ENCODE data around the gene KLHL29. TPM values are rescaled to one million over a fixed set of nuclear protein-coding genes. Genes with fewer than 3 reads are reported as not detected.

Gene KLHL29
- total RNA-seq, 1 experiment from 2014 or later, result 2.6 TPM

GRCh38 chr2:23423062-23423872, 38.3 kb downstream of the KLHL29 start:
- no peaks in the 10 kb centered on the region for H4K20me1 ChIP-seq (ENCODE audit: low read length)
- ATAC-seq (no peak), DNase-seq (no peak)
- BruUV-seq (replicated peaks), result no TSS peak
- H3K79me2 ChIP-seq (ENCODE audit: low read length), result no peaks in the 10 kb centered on the region
- no peaks in the 10 kb centered on the region for H3K36me3 ChIP-seq (ENCODE audit: low read depth, low read length)
- H3K4me2 ChIP-seq (ENCODE audit: low read length), result no peak overlapping the region
- H3K27me3 ChIP-seq (ENCODE audit: low read length), result no peaks in the 10 kb centered on the region
- H3K27ac ChIP-seq (ENCODE audit: low read length), result no peak overlapping the region
- no peaks in the 10 kb centered on the region for H3K9me2 ChIP-seq (replicated peaks; ENCODE audit: low read length)
- no peaks in the 10 kb centered on the region for H3K9me3 ChIP-seq (ENCODE audit: low read length)
- no peak overlapping the region for H3K9ac ChIP-seq (ENCODE audit: low read length)
- intact Hi-C loops (cut with micrococcal nuclease), result no loop called here
- no peak for TF ChIP-seq EZH2phosphoT487 (IDR thresholded peaks at IDR 0.05; ENCODE audit: borderline replicate concordance, low read length)
- TF ChIP-seq CTCF (conservative IDR thresholded peaks at IDR 0.05; ENCODE audit: low read depth, low read length), result no peak
- POLR2A ChIA-PET (ENCODE audit: unreplicated experiment), result no interaction called here
- H3F3A ChIP-seq (ENCODE audit: low read length, unreplicated experiment), result no peaks in the 10 kb centered on the region
- no peaks in the 10 kb centered on the region for H3K4me1 ChIP-seq (ENCODE audit: insufficient read depth, low read length)
- no peak overlapping the region for H2AFZ ChIP-seq (ENCODE audit: low read length)
- CTCF ChIA-PET, result no interaction called here
- no peak overlapping the region for H3K4me3 ChIP-seq (ENCODE audit: low read length)

DNA sequence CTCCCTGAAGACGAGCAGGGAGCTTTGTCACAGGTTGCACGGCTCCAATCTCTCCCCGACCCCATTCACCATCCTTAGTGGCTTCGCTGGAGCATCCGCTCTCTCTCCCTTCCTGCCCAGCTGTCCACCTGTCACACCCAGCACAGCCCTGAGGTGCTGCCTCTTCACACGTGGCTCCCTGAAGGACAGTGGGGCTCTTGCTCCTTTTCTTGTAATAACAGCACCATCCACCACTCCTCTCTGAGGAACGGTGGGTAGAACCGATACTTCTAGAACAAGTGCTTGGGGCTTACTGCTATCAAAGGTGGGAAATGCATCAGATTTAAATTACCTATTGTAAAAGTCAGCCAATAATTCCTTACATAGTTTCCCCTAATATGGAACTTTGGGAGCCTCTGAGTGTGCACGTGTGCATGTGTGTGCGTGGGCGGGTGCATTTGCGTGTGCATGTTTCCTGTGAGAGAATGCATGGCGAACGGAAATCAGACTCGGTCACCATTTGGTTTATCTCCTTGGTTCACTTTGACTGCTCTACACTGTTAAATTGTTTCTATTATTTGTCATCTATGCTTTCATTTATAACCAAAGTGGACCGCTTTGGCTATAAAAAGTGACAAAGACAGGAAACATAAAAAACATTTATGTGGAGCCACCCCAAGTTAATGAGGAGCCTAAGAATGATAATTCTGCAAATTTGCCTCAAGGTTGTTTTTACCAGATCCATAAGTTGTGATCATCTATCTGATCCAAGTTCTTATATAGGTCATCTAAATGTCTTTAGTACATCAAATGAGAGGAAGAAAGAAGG, 39.1 kb downstream of the KLHL29 start:
- intact Hi-C loops (cut with micrococcal nuclease), result no loop called here
- ChIA-PET POLR2A (ENCODE audit: unreplicated experiment) (no interaction called here), CTCF (no interaction called here)
- no TSS peak for BruUV-seq (replicated peaks)
- no peak for DNase-seq
- no peak overlapping the region for H3K9ac ChIP-seq (ENCODE audit: low read length)
- no peaks in the 10 kb centered on the region for H3K36me3 ChIP-seq (ENCODE audit: low read depth, low read length)
- no peaks in the 10 kb centered on the region for H3K27me3 ChIP-seq (ENCODE audit: low read length)
- H3F3A ChIP-seq (ENCODE audit: low read length, unreplicated experiment), result no peaks in the 10 kb centered on the region
- H3K4me3 ChIP-seq (ENCODE audit: low read length), result no peak overlapping the region
- H3K27ac ChIP-seq (ENCODE audit: low read length), result no peak overlapping the region
- H2AFZ ChIP-seq (ENCODE audit: low read length), result no peak overlapping the region
- no peak overlapping the region for H3K4me2 ChIP-seq (ENCODE audit: low read length)
- H3K4me1 ChIP-seq (ENCODE audit: insufficient read depth, low read length), result no peaks in the 10 kb centered on the region
- TF ChIP-seq EZH2 (IDR thresholded peaks at IDR 0.05; ENCODE audit: low read length, unreplicated experiment) (no peak), EZH2phosphoT487 (IDR thresholded peaks at IDR 0.05; ENCODE audit: borderline replicate concordance, low read length) (no peak), CTCF (conservative IDR thresholded peaks at IDR 0.05; ENCODE audit: low read depth, low read length) (no peak)
- H4K20me1 ChIP-seq (ENCODE audit: low read length), result no peaks in the 10 kb centered on the region
- H3K9me2 ChIP-seq (replicated peaks; ENCODE audit: low read length), result no peaks in the 10 kb centered on the region
- no peaks in the 10 kb centered on the region for H3K79me2 ChIP-seq (ENCODE audit: low read length)
- ATAC-seq, result no peak
- H3K9me3 ChIP-seq (ENCODE audit: low read length), result no peaks in the 10 kb centered on the region
